ENCODE measurements around the gene LHFPL6.

LHFPL6 gene

GRCh38 chr13:39605677-39606320, 2.8 kb upstream of the LHFPL6 start:
- no peaks in the 10 kb centered on the region for H3K79me2 ChIP-seq (ENCODE audit: control insufficient read depth, insufficient read depth, low read length)
- no peaks in the 10 kb centered on the region for H3K36me3 ChIP-seq (ENCODE audit: control insufficient read depth, insufficient read depth, low read length)
- no peak overlapping the region for H3K23ac ChIP-seq (ENCODE audit: low read length)
- H3K79me1 ChIP-seq (ENCODE audit: low read length) = no peaks in the 10 kb centered on the region
- no peak overlapping the region for H3K4me2 ChIP-seq (ENCODE audit: low read length)
- H3K27me3 ChIP-seq (ENCODE audit: insufficient read depth, low read length, poor library complexity) = no peaks in the 10 kb centered on the region
- H2BK120ac ChIP-seq (ENCODE audit: low read depth, low read length) = no peak overlapping the region
- peak; percentile 61 for DNase-seq
- no peak overlapping the region for H2BK5ac ChIP-seq (ENCODE audit: low read length)
- no peaks in the 10 kb centered on the region for H3K4me1 ChIP-seq (ENCODE audit: control insufficient read depth, low read depth, low read length)
- H4K5ac ChIP-seq (ENCODE audit: low read length) = no peak overlapping the region
- H3K4me3 ChIP-seq (ENCODE audit: low read length) = no peak overlapping the region
- H3K4ac ChIP-seq (ENCODE audit: low read depth, low read length) = no peak overlapping the region
- no peak overlapping the region for H3K9ac ChIP-seq (ENCODE audit: low read length)
- no CpG with 5 or more reads among the region's 3 CpGs for WGBS (ENCODE audit: extremely low coverage, insufficient coverage, low lambda C conversion rate)
- H3K18ac ChIP-seq (ENCODE audit: low read length) = no peak overlapping the region
- H3K56ac ChIP-seq (ENCODE audit: low read length) = no peak overlapping the region
- no peak overlapping the region for H2BK15ac ChIP-seq (replicated peaks; ENCODE audit: low read depth)
- H3K27ac ChIP-seq (ENCODE audit: low read depth, low read length) = no peak overlapping the region
- no peak overlapping the region for H2AK5ac ChIP-seq (ENCODE audit: low read length)
- no peak overlapping the region for H4K8ac ChIP-seq (ENCODE audit: low read depth, low read length)

DNA sequence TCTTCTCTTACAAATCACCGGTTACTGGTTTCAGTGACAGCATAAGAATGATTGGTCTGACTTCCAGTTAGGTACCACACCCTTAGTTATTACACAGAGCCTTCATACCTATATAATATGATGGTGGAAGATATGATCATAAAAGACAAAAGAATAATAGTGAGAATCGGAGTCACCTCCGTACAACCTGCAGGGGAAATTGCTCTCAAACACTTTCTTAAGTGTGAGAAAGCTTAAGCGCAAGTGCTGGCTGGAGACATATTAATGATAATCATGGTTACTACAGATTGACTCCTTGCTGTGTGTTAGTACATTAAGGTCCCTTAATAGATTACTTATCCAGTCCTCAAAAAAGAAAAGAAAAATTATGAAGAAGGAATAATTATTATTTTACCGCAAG, 1.8 kb upstream of the LHFPL6 start:
- Histone ChIP-seq H3K27me3 (ENCODE audit: insufficient read depth, low read length, poor library complexity) (no peaks in the 10 kb centered on the region), H3K18ac (ENCODE audit: low read length) (no peak overlapping the region), H3K23ac (ENCODE audit: low read length) (no peak overlapping the region), H2BK120ac (ENCODE audit: low read depth, low read length) (no peak overlapping the region), H3K4me2 (ENCODE audit: low read length) (no peak overlapping the region), H4K5ac (ENCODE audit: low read length) (no peak overlapping the region), H3K36me3 (ENCODE audit: control insufficient read depth, insufficient read depth, low read length) (no peaks in the 10 kb centered on the region), H3K9ac (ENCODE audit: low read length) (no peak overlapping the region), H3K56ac (ENCODE audit: low read length) (no peak overlapping the region), H2BK5ac (ENCODE audit: low read length) (no peak overlapping the region), H2AK5ac (ENCODE audit: low read length) (no peak overlapping the region), H4K8ac (ENCODE audit: low read depth, low read length) (no peak overlapping the region), H3K79me2 (ENCODE audit: control insufficient read depth, insufficient read depth, low read length) (no peaks in the 10 kb centered on the region), H3K4me3 (ENCODE audit: low read length) (no peak overlapping the region), H3K79me1 (ENCODE audit: low read length) (no peaks in the 10 kb centered on the region), H3K4me1 (ENCODE audit: control insufficient read depth, low read depth, low read length) (no peaks in the 10 kb centered on the region), H3K4ac (ENCODE audit: low read depth, low read length) (no peak overlapping the region), H2BK15ac (replicated peaks; ENCODE audit: low read depth) (no peak overlapping the region), H3K27ac (ENCODE audit: low read depth, low read length) (no peak overlapping the region)
- no peak for DNase-seq
- WGBS (ENCODE audit: extremely low coverage, insufficient coverage, low lambda C conversion rate) = no CpG with 5 or more reads among the region's 5 CpGs

GRCh38 chr13:39603424-39603947, 493 bp upstream of the LHFPL6 start:
- peak; percentile 72 for DNase-seq
- Histone ChIP-seq H3K27ac (ENCODE audit: low read depth, low read length) (peak overlapping the region; percentile 59), H4K5ac (ENCODE audit: low read length) (no peak overlapping the region), H3K79me2 (ENCODE audit: control insufficient read depth, insufficient read depth, low read length) (no peaks in the 10 kb centered on the region), H2BK120ac (ENCODE audit: low read depth, low read length) (peak overlapping the region; percentile 89), H3K4me2 (ENCODE audit: low read length) (peak overlapping the region; percentile 83), H3K4me3 (ENCODE audit: low read length) (peak overlapping the region; percentile 56), H3K4ac (ENCODE audit: low read depth, low read length) (peak overlapping the region; percentile 71), H3K27me3 (ENCODE audit: insufficient read depth, low read length, poor library complexity) (no peaks in the 10 kb centered on the region), H3K79me1 (ENCODE audit: low read length) (no peaks in the 10 kb centered on the region), H4K8ac (ENCODE audit: low read depth, low read length) (no peak overlapping the region), H3K9ac (ENCODE audit: low read length) (peak overlapping the region; percentile 78), H2BK5ac (ENCODE audit: low read length) (no peak overlapping the region), H2BK15ac (replicated peaks; ENCODE audit: low read depth) (no peak overlapping the region), H3K23ac (ENCODE audit: low read length) (no peak overlapping the region), H3K4me1 (ENCODE audit: control insufficient read depth, low read depth, low read length) (no peaks in the 10 kb centered on the region), H3K36me3 (ENCODE audit: control insufficient read depth, insufficient read depth, low read length) (no peaks in the 10 kb centered on the region), H3K18ac (ENCODE audit: low read length) (peak overlapping the region; percentile 99), H2AK5ac (ENCODE audit: low read length) (no peak overlapping the region), H3K56ac (ENCODE audit: low read length) (peak overlapping the region; percentile 84)
- WGBS (ENCODE audit: extremely low coverage, insufficient coverage, low lambda C conversion rate) = no CpG with 5 or more reads among the region's 15 CpGs

GRCh38 chr13:39602277-39602613, 748 bp downstream of the LHFPL6 start:
- Histone ChIP-seq H2BK5ac (ENCODE audit: low read length) (no peak overlapping the region), H4K5ac (ENCODE audit: low read length) (no peak overlapping the region), H3K79me2 (ENCODE audit: control insufficient read depth, insufficient read depth, low read length) (no peaks in the 10 kb centered on the region), H3K4me1 (ENCODE audit: control insufficient read depth, low read depth, low read length) (no peaks in the 10 kb centered on the region), H3K36me3 (ENCODE audit: control insufficient read depth, insufficient read depth, low read length) (no peaks in the 10 kb centered on the region), H3K4me3 (ENCODE audit: low read length) (peak overlapping the region; percentile 56), H3K27ac (ENCODE audit: low read depth, low read length) (peak overlapping the region; percentile 57), H2AK5ac (ENCODE audit: low read length) (no peak overlapping the region), H3K4ac (ENCODE audit: low read depth, low read length) (no peak overlapping the region), H2BK120ac (ENCODE audit: low read depth, low read length) (no peak overlapping the region), H3K18ac (ENCODE audit: low read length) (peak overlapping the region; percentile 6), H2BK15ac (replicated peaks; ENCODE audit: low read depth) (peak overlapping the region; percentile 66), H4K8ac (ENCODE audit: low read depth, low read length) (no peak overlapping the region), H3K56ac (ENCODE audit: low read length) (peak overlapping the region; percentile 84), H3K4me2 (ENCODE audit: low read length) (peak overlapping the region; percentile 83), H3K9ac (ENCODE audit: low read length) (peak overlapping the region; percentile 78), H3K23ac (ENCODE audit: low read length) (peak overlapping the region; percentile 10), H3K79me1 (ENCODE audit: low read length) (no peaks in the 10 kb centered on the region), H3K27me3 (ENCODE audit: insufficient read depth, low read length, poor library complexity) (no peaks in the 10 kb centered on the region)
- WGBS (ENCODE audit: extremely low coverage, insufficient coverage, low lambda C conversion rate) = no CpG with 5 or more reads among the region's 11 CpGs
- DNase-seq = no peak

DNA sequence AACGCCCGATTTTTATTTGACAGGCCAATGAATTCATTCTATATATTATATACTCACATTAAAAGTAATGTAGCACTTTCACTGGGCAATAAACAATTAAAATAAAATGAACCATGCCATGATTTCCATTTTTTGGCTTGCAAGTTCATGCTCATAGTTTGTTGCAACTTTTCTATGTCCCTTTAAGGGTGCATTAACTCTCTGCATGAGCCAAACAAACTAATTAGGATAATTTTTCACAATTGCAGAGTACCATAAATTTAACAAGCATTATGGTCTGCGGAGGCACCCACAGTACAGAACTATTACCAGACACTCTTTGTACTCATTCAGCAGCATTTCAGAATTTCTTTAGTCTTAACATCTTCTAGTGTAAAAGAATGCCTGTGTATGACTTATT, 1.4 kb downstream of the LHFPL6 start:
- no peak overlapping the region for H3K27ac ChIP-seq (ENCODE audit: low read depth, low read length)
- H3K9ac ChIP-seq (ENCODE audit: low read length) = no peak overlapping the region
- no peak overlapping the region for H2AK5ac ChIP-seq (ENCODE audit: low read length)
- no peak overlapping the region for H4K8ac ChIP-seq (ENCODE audit: low read depth, low read length)
- no peaks in the 10 kb centered on the region for H3K27me3 ChIP-seq (ENCODE audit: insufficient read depth, low read length, poor library complexity)
- peak overlapping the region; percentile 66 for H2BK15ac ChIP-seq (replicated peaks; ENCODE audit: low read depth)
- no peak overlapping the region for H3K18ac ChIP-seq (ENCODE audit: low read length)
- H3K4ac ChIP-seq (ENCODE audit: low read depth, low read length) = no peak overlapping the region
- no peak for DNase-seq
- H3K23ac ChIP-seq (ENCODE audit: low read length) = no peak overlapping the region
- no peaks in the 10 kb centered on the region for H3K79me2 ChIP-seq (ENCODE audit: control insufficient read depth, insufficient read depth, low read length)
- no peaks in the 10 kb centered on the region for H3K79me1 ChIP-seq (ENCODE audit: low read length)
- no peak overlapping the region for H3K56ac ChIP-seq (ENCODE audit: low read length)
- no peak overlapping the region for H3K4me2 ChIP-seq (ENCODE audit: low read length)
- no peaks in the 10 kb centered on the region for H3K4me1 ChIP-seq (ENCODE audit: control insufficient read depth, low read depth, low read length)
- no peaks in the 10 kb centered on the region for H3K36me3 ChIP-seq (ENCODE audit: control insufficient read depth, insufficient read depth, low read length)
- 100% methylated on average over 2 of the region's 3 CpGs for WGBS (ENCODE audit: extremely low coverage, insufficient coverage, low lambda C conversion rate)
- H4K5ac ChIP-seq (ENCODE audit: low read length) = no peak overlapping the region
- H2BK5ac ChIP-seq (ENCODE audit: low read length) = no peak overlapping the region
- H2BK120ac ChIP-seq (ENCODE audit: low read depth, low read length) = no peak overlapping the region
- H3K4me3 ChIP-seq (ENCODE audit: low read length) = no peak overlapping the region

DNA sequence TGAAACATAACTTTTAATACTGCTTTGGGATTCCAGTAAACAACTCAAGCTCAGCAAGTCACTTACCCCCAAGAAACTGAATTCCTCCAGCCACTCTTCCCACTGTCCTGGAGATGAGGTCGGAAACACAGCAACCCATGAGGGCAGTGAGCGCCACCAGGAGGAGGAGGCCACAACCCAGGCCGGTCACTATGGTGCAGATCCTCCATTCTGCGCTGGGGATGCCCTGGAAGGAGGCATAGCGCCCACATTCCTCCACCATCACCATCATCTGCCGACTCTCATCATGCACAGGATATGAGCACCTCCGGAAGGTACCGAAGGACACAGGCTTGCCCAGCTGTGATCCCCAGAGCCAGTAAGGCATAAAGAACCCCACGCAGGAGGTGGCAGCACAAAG, 2.2 kb downstream of the LHFPL6 start:
- Histone ChIP-seq H3K9ac (ENCODE audit: low read length) (no peak overlapping the region), H2BK120ac (ENCODE audit: low read depth, low read length) (no peak overlapping the region), H3K27ac (ENCODE audit: low read depth, low read length) (no peak overlapping the region), H3K4me2 (ENCODE audit: low read length) (no peak overlapping the region), H3K27me3 (ENCODE audit: insufficient read depth, low read length, poor library complexity) (no peaks in the 10 kb centered on the region), H3K23ac (ENCODE audit: low read length) (no peak overlapping the region), H3K18ac (ENCODE audit: low read length) (no peak overlapping the region), H4K8ac (ENCODE audit: low read depth, low read length) (no peak overlapping the region), H4K5ac (ENCODE audit: low read length) (no peak overlapping the region), H3K36me3 (ENCODE audit: control insufficient read depth, insufficient read depth, low read length) (no peaks in the 10 kb centered on the region), H3K79me1 (ENCODE audit: low read length) (no peaks in the 10 kb centered on the region), H2BK5ac (ENCODE audit: low read length) (no peak overlapping the region), H3K4ac (ENCODE audit: low read depth, low read length) (no peak overlapping the region), H2AK5ac (ENCODE audit: low read length) (no peak overlapping the region), H3K56ac (ENCODE audit: low read length) (no peak overlapping the region), H3K4me3 (ENCODE audit: low read length) (no peak overlapping the region), H3K4me1 (ENCODE audit: control insufficient read depth, low read depth, low read length) (no peaks in the 10 kb centered on the region), H2BK15ac (replicated peaks; ENCODE audit: low read depth) (no peak overlapping the region), H3K79me2 (ENCODE audit: control insufficient read depth, insufficient read depth, low read length) (no peaks in the 10 kb centered on the region)
- peak; percentile 78 for DNase-seq
- WGBS (ENCODE audit: extremely low coverage, insufficient coverage, low lambda C conversion rate) = no CpG with 5 or more reads among the region's 9 CpGs
